ENCODE data around the gene INSL4. TPM values are rescaled to one million over a fixed set of nuclear protein-coding genes. Genes with fewer than 3 reads are reported as not detected.
A peak's percentile ranks its signal among the peaks of the same experiment; 100 is the strongest.

The INSL4 gene
- total RNA-seq (2014; rRNA removed; shearing (Covaris generic); ENCODE audit: low replicate concordance), result not detected in 2 replicates

- no peak for DNase-seq
- Histone ChIP-seq H3K36me3 (ENCODE audit: insufficient read depth, low read length) (no peaks in the 10 kb centered on the region), H3K27ac (ENCODE audit: low read length) (no peak within 1 kb of the TSS), H3K4me1 (ENCODE audit: low read length) (no peaks in the 10 kb centered on the region), H3K79me2 (ENCODE audit: low read length) (no peaks in the 10 kb centered on the region), H3K4me2 (ENCODE audit: low read depth, low read length, poor library complexity, severe bottlenecking) (no peak within 1 kb of the TSS), H3K9me3 (ENCODE audit: low read length) (no peaks in the 10 kb centered on the region), H3K27me3 (ENCODE audit: low read length) (no peaks in the 10 kb centered on the region), H2AFZ (ENCODE audit: low read length) (no peak within 1 kb of the TSS), H3K9ac (ENCODE audit: low read length) (no peak within 1 kb of the TSS), H3K4me3 (ENCODE audit: low read length) (no peak within 1 kb of the TSS), H3K9me2 (replicated peaks; ENCODE audit: insufficient read depth, low read length) (no peaks in the 10 kb centered on the region), H4K20me1 (ENCODE audit: insufficient read depth, low read depth, low read length) (no peaks in the 10 kb centered on the region)
Measured at GRCh38 chr9:5231212-5231611, at the start of gene INSL4. Gene INSL4 (plus strand): TSS chr9:5231419. CDS start chr9:5231524, 105 bp downstream.

- H3K4me3 ChIP-seq (ENCODE audit: low read length), result no peak overlapping the region
- no peaks in the 10 kb centered on the region for H3K27me3 ChIP-seq (ENCODE audit: low read length)
- H4K20me1 ChIP-seq (ENCODE audit: insufficient read depth, low read depth, low read length), result no peaks in the 10 kb centered on the region
- no peak overlapping the region for H3K27ac ChIP-seq (ENCODE audit: low read length)
- H3K36me3 ChIP-seq (ENCODE audit: insufficient read depth, low read length), result no peaks in the 10 kb centered on the region
- no peak overlapping the region for H3K9ac ChIP-seq (ENCODE audit: low read length)
- H3K9me2 ChIP-seq (replicated peaks; ENCODE audit: insufficient read depth, low read length), result no peaks in the 10 kb centered on the region
- no peak for DNase-seq
- H3K9me3 ChIP-seq (ENCODE audit: low read length), result no peaks in the 10 kb centered on the region
- no peak overlapping the region for H2AFZ ChIP-seq (ENCODE audit: low read length)
- H3K4me2 ChIP-seq (ENCODE audit: low read depth, low read length, poor library complexity, severe bottlenecking), result no peak overlapping the region
- H3K4me1 ChIP-seq (ENCODE audit: low read length), result no peaks in the 10 kb centered on the region
- H3K79me2 ChIP-seq (ENCODE audit: low read length), result no peaks in the 10 kb centered on the region
Measured at GRCh38 chr9:5184776-5185175, 46.4 kb upstream of the INSL4 start.

GRCh38 chr9:5185220-5185840, 45.9 kb upstream of the INSL4 start, which contains the start of gene INSL6:
Gene INSL6 (minus strand): TSS chr9:5185639. CDS start chr9:5185602, 37 bp downstream.
- H3K9ac ChIP-seq (ENCODE audit: low read length), result no peak within 1 kb of the TSS
- H3K9me3 ChIP-seq (ENCODE audit: low read length), result no peaks in the 10 kb centered on the region
- no peaks in the 10 kb centered on the region for H3K27me3 ChIP-seq (ENCODE audit: low read length)
- H2AFZ ChIP-seq (ENCODE audit: low read length), result no peak within 1 kb of the TSS
- DNase-seq, result no peak
- H3K79me2 ChIP-seq (ENCODE audit: low read length), result no peaks in the 10 kb centered on the region
- H3K4me3 ChIP-seq (ENCODE audit: low read length), result no peak within 1 kb of the TSS
- H3K4me1 ChIP-seq (ENCODE audit: low read length), result no peaks in the 10 kb centered on the region
- no peaks in the 10 kb centered on the region for H4K20me1 ChIP-seq (ENCODE audit: insufficient read depth, low read depth, low read length)
- H3K4me2 ChIP-seq (ENCODE audit: low read depth, low read length, poor library complexity, severe bottlenecking), result no peak within 1 kb of the TSS
- H3K9me2 ChIP-seq (replicated peaks; ENCODE audit: insufficient read depth, low read length), result no peaks in the 10 kb centered on the region
- no peaks in the 10 kb centered on the region for H3K36me3 ChIP-seq (ENCODE audit: insufficient read depth, low read length)
- no peak within 1 kb of the TSS for H3K27ac ChIP-seq (ENCODE audit: low read length)

GRCh38 chr9:5186416-5187169, 44.6 kb upstream of the INSL4 start:
- H2AFZ ChIP-seq (ENCODE audit: low read length), result no peak overlapping the region
- H3K79me2 ChIP-seq (ENCODE audit: low read length), result no peaks in the 10 kb centered on the region
- H3K36me3 ChIP-seq (ENCODE audit: insufficient read depth, low read length), result no peaks in the 10 kb centered on the region
- H3K4me1 ChIP-seq (ENCODE audit: low read length), result no peaks in the 10 kb centered on the region
- H3K4me2 ChIP-seq (ENCODE audit: low read depth, low read length, poor library complexity, severe bottlenecking), result no peak overlapping the region
- DNase-seq, result peak; percentile 78
- no peaks in the 10 kb centered on the region for H3K27me3 ChIP-seq (ENCODE audit: low read length)
- H3K9ac ChIP-seq (ENCODE audit: low read length), result no peak overlapping the region
- no peaks in the 10 kb centered on the region for H3K9me2 ChIP-seq (replicated peaks; ENCODE audit: insufficient read depth, low read length)
- H3K4me3 ChIP-seq (ENCODE audit: low read length), result no peak overlapping the region
- H3K27ac ChIP-seq (ENCODE audit: low read length), result no peak overlapping the region
- H4K20me1 ChIP-seq (ENCODE audit: insufficient read depth, low read depth, low read length), result no peaks in the 10 kb centered on the region
- H3K9me3 ChIP-seq (ENCODE audit: low read length), result no peaks in the 10 kb centered on the region

- Histone ChIP-seq H3K79me2 (ENCODE audit: low read length) (no peaks in the 10 kb centered on the region), H3K9ac (ENCODE audit: low read length) (no peak overlapping the region), H4K20me1 (ENCODE audit: insufficient read depth, low read depth, low read length) (no peaks in the 10 kb centered on the region), H3K4me3 (ENCODE audit: low read length) (no peak overlapping the region), H3K27me3 (ENCODE audit: low read length) (no peaks in the 10 kb centered on the region), H2AFZ (ENCODE audit: low read length) (no peak overlapping the region), H3K9me3 (ENCODE audit: low read length) (no peaks in the 10 kb centered on the region), H3K9me2 (replicated peaks; ENCODE audit: insufficient read depth, low read length) (no peaks in the 10 kb centered on the region), H3K36me3 (ENCODE audit: insufficient read depth, low read length) (no peaks in the 10 kb centered on the region), H3K4me2 (ENCODE audit: low read depth, low read length, poor library complexity, severe bottlenecking) (no peak overlapping the region), H3K27ac (ENCODE audit: low read length) (no peak overlapping the region), H3K4me1 (ENCODE audit: low read length) (no peaks in the 10 kb centered on the region)
- DNase-seq, result no peak
Measured at GRCh38 chr9:5188060-5188984, 42.9 kb upstream of the INSL4 start.

GRCh38 chr9:5191985-5192384, 39.2 kb upstream of the INSL4 start:
- no peak for DNase-seq
- Histone ChIP-seq H3K79me2 (ENCODE audit: low read length) (no peaks in the 10 kb centered on the region), H2AFZ (ENCODE audit: low read length) (no peak overlapping the region), H4K20me1 (ENCODE audit: insufficient read depth, low read depth, low read length) (no peaks in the 10 kb centered on the region), H3K36me3 (ENCODE audit: insufficient read depth, low read length) (no peaks in the 10 kb centered on the region), H3K27me3 (ENCODE audit: low read length) (no peaks in the 10 kb centered on the region), H3K4me3 (ENCODE audit: low read length) (no peak overlapping the region), H3K4me2 (ENCODE audit: low read depth, low read length, poor library complexity, severe bottlenecking) (no peak overlapping the region), H3K27ac (ENCODE audit: low read length) (no peak overlapping the region), H3K9me3 (ENCODE audit: low read length) (no peaks in the 10 kb centered on the region), H3K9me2 (replicated peaks; ENCODE audit: insufficient read depth, low read length) (no peaks in the 10 kb centered on the region), H3K9ac (ENCODE audit: low read length) (no peak overlapping the region), H3K4me1 (ENCODE audit: low read length) (no peaks in the 10 kb centered on the region)

GRCh38 chr9:5193345-5193744, 37.9 kb upstream of the INSL4 start:
- Histone ChIP-seq H3K4me2 (ENCODE audit: low read depth, low read length, poor library complexity, severe bottlenecking) (no peak overlapping the region), H3K9me3 (ENCODE audit: low read length) (no peaks in the 10 kb centered on the region), H3K79me2 (ENCODE audit: low read length) (no peaks in the 10 kb centered on the region), H3K36me3 (ENCODE audit: insufficient read depth, low read length) (no peaks in the 10 kb centered on the region), H3K27me3 (ENCODE audit: low read length) (no peaks in the 10 kb centered on the region), H3K4me3 (ENCODE audit: low read length) (no peak overlapping the region), H4K20me1 (ENCODE audit: insufficient read depth, low read depth, low read length) (no peaks in the 10 kb centered on the region), H3K9me2 (replicated peaks; ENCODE audit: insufficient read depth, low read length) (no peaks in the 10 kb centered on the region), H3K9ac (ENCODE audit: low read length) (no peak overlapping the region), H3K4me1 (ENCODE audit: low read length) (no peaks in the 10 kb centered on the region), H3K27ac (ENCODE audit: low read length) (no peak overlapping the region), H2AFZ (ENCODE audit: low read length) (no peak overlapping the region)
- no peak for DNase-seq

- no peak for DNase-seq
- H3K27ac ChIP-seq (ENCODE audit: low read length), result no peak overlapping the region
- no peaks in the 10 kb centered on the region for H3K9me3 ChIP-seq (ENCODE audit: low read length)
- no peak overlapping the region for H3K9ac ChIP-seq (ENCODE audit: low read length)
- no peaks in the 10 kb centered on the region for H3K4me1 ChIP-seq (ENCODE audit: low read length)
- H3K9me2 ChIP-seq (replicated peaks; ENCODE audit: insufficient read depth, low read length), result no peaks in the 10 kb centered on the region
- H2AFZ ChIP-seq (ENCODE audit: low read length), result no peak overlapping the region
- no peaks in the 10 kb centered on the region for H3K79me2 ChIP-seq (ENCODE audit: low read length)
- H3K4me2 ChIP-seq (ENCODE audit: low read depth, low read length, poor library complexity, severe bottlenecking), result no peak overlapping the region
- H3K4me3 ChIP-seq (ENCODE audit: low read length), result no peak overlapping the region
- no peaks in the 10 kb centered on the region for H3K27me3 ChIP-seq (ENCODE audit: low read length)
- H4K20me1 ChIP-seq (ENCODE audit: insufficient read depth, low read depth, low read length), result no peaks in the 10 kb centered on the region
- H3K36me3 ChIP-seq (ENCODE audit: insufficient read depth, low read length), result no peaks in the 10 kb centered on the region
Measured at GRCh38 chr9:5195463-5195862, 35.8 kb upstream of the INSL4 start.
